Hematopoietic multipotent progenitor cell (in vitro differentiated cells): Measurements from ENCODE around the gene SLC39A7. TPM values are rescaled to one million over a fixed set of nuclear protein-coding genes. Genes with fewer than 3 reads are reported as not detected.

Source experiments
- DNase-seq, 3 donors: peaks; one replicate each; pipeline ENCODE4 v3.0.0-alpha.2; 2011 to 2015; ENCODE audit warnings: low read depth in 2 of 3, low spot score in 2 of 3
- total RNA-seq: library from RNA; depleted of rRNA; stranded (reverse); fragments of >200 nt; gene quantifications from one replicate; pipeline ENCODE4 v1.2.3, GENCODE V29; 2012

The SLC39A7 gene
- total RNA-seq, 1 donor = 29.9 TPM

DNA sequence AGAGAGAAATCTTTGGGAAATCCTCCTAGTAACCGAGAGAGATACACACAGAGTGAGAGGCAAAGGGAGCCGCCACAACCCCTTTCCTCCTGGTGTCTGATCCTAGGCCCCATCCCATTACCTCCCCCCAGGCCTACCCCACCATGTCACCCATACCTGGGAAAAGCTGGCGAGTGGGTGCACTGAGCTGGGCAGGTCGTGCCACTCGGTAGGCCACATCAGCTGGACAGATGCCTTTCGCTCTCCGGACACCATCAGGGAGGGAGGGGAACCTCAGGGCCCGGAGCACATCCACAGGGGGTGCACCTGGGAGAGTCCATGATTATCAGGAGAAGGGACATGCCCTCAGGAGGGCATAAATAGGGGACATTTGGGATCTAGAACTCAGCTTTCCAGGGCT lies 11.5 kb upstream of the SLC39A7 start:
- DNase-seq = no peak

DNA sequence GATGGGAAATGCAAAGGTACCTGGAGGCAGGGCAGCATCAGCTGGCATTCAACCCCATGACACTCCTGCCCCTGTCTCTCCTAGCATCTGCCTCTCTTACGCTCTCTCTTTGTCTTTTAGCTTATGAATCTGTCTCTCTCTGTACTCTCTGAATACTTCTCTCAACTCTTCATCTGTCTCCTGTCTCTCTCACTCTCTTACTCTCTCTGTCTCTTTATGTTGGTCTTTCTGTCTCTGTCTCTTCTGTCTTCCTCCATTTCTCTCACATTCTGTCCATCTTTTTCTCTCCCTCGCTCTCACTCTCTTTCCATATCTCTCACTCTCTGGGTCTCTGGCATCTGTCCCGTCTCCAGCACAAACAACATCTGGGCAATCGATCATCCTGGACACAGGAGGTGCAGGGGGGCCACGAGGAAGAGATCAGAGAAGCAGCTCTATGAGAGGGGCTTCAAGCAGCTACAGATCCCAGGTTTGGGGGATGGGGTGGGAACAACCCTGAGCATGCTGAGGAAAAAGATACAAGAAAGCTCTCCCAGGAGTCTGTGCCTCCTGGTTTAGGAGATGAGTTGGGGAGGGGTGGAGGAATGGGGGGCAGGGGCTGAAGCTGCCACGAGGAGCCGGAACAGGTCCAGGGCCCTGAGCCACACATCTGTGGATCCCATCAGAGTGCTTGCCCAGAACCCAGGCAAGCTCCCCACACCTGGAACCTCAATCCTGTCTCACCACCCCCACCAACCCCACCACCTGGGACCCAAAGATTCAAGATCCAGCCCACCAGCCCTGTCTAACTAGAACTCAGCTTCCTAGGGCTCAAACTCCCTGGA lies 10.8 kb upstream of the SLC39A7 start:
- DNase-seq = no peak

DNA sequence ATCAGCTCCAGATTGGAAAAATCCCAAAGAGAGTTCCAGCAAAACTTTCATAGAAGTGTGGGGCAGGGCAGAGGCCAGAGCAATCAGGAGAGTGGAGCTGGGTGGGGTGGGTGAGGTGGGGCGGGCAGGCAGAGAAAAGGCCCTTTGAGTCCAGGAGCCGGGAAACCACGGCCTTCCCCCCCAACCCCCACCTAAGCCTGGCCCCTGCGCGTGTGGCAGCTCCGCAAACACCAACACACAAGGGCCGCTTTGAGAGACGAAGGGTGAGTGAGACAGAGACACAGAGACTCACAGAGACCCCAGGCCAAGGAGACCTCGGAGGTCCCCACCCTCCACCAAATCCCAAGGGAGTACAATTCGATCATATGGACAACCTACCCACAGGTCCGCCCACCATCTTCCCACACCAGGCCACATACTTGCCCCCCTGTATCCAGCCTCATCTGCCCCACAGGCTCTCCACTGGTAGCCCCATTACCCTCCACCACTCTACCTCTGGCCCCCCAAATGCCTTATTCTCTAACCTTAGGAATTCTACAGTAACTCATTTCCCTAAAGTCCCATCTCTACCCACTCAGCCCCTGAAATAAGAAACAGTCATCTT lies 10.1 kb upstream of the SLC39A7 start:
- no peak for DNase-seq

DNA sequence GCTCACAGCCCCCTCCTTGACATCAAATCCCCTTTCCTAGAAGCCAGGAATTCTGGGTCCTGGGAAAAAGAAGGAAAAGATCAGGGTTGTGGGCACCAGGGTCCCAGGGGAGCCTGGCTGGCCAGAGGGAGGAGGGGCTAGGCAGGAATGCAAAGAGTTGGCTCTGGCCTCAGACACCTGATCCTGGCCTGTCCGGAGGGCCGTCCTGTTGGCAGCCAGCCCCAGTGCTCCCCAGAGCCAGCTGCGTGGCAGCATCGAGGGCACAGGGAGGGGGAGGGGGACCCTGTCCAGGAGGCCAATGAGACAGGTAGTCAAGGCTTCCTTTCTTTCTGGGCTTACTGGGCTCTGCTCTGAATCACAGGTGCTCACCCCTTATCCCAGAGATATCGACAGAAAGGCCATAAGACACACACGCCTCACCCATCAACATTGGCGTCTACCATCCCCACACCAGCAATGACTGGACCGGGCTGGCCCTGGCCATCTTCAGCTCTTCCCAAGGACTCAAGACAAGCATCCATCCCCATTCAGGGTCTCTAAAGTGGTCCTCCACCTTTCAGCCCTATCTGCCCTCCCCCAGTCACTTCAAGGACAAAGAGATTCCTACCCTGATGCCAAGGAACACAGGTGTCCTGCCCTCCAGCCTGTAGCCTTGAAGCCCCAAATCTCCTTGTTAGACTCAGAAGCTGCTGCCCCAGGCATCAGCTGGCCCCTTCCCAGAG lies 9.1 kb upstream of the SLC39A7 start:
- no peak for DNase-seq

DNA sequence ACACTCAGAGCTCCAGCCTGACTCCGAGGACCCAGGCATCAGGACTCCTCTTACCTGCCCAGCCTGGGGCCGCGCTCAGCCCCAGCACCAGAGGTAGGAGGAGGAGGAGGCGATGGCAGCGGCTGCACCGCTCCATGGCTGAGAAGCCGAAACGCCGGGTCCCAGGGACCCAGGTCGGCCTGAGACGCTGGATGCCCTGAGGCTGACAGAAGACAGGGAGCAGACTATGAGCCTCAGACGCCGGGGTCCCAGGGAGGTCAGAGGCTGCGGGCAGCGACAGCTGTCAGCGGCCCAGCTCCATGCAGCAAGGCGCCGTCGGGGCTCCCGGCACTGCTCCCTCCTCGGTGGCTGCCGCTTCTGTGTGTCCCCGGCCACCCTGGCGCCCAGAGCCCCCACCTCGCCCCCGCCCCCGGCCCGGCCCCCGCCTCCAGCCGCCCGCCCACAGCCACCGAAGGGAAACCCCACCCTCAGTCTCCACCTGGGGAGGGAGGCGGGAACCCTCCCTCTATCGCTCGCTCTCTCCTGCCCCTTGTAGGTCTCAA lies 8.5 kb upstream of the SLC39A7 start, which contains the start of gene COL11A2:
Gene COL11A2, minus strand, starts transcription at position 363 of the 542 bp plus-strand sequence. Its CDS starts 227 bp downstream, at position 136.
- no peak for DNase-seq

DNA sequence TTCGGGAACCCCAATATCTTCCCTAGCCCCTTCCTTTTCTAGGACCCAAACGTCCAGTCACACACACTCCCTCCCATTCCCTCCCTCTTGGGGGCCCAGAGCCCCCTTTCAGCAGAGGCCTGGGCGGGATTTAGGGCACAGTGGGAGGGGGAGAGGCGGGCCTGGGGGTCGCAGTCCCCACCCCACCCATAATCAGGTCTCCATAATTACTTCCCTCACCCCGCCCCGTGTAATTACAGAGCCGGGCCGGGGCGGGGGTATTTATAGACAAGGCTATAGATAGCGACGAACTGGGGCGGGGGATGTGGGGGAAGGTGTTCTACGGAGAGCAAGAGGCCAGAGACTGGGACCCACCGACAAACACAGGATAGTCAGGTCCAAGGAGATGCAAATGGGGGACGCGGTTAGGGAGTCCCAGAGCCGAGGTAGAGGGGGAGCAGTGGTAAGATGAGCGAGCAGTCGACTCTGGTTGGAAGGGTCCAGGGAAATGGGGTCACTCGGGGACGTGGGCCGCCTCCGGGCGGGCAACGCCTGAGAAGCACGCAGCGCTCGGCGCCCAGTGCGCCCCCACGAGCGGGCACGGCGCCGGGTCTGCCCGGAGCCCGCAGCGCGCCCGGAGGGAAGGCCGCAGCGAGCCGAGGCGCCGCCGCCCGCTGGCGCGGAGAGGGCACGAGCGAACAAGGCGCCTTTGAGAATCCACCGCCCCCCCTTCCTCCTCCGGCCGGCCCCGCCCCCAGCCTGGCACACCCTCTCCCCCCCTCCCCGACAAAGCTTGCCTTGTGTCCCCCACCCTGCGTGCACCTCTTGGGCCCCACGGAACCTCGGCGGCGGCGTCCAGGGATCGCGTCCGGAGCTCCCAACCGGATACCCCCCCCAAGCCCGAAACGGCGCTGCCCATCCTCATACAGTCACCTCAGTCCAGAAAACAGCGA lies 7.7 kb upstream of the SLC39A7 start:
- DNase-seq = peak in 1 of 3 donors; percentile 20

DNA sequence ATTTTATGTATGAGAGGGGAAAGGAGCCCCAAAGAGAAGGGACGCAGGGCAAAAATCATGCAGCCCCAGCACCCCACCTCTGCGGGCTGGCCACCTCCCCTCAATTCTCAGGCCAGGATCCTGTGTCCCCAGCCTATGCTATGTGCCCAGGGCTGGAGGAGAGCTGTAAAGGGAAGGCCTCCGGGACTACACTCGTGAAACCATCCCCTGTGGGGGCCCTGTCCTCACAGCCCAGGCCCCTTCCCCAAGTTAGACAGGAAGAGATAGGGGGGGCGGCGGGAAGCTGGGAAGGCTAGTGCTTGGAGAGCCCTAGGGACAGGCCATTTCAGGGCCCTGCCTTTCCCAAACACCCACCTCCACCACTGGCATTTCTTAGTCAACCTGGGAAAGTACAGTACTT lies 7.0 kb upstream of the SLC39A7 start:
- DNase-seq = no peak

DNA sequence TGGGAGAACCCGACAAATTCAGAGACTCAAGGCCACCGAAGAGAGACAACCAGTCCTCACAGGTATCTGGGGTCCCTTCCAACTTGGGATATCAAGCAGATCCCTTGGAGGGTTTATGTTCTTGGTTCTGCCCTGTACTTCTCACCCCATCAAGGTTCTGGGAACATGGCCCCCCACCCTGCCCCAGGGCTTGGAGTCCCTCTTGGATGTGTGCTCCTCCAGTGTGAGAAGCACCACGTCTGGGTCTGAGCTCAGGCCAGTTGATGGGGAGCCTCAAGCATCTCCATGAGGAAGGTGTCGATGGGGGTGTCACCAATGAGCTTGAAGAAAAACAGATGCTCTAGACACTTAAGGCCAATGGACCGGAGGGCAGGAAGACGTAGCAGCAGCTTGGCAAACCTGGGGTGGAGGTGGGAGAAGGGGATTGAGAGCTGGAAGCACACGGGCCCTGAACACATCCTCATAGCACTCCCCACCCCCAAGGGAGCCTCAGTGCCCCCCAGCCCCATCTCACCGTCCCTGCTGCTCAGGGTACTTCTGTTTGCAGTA lies 6.2 kb upstream of the SLC39A7 start:
- DNase-seq = no peak

DNA sequence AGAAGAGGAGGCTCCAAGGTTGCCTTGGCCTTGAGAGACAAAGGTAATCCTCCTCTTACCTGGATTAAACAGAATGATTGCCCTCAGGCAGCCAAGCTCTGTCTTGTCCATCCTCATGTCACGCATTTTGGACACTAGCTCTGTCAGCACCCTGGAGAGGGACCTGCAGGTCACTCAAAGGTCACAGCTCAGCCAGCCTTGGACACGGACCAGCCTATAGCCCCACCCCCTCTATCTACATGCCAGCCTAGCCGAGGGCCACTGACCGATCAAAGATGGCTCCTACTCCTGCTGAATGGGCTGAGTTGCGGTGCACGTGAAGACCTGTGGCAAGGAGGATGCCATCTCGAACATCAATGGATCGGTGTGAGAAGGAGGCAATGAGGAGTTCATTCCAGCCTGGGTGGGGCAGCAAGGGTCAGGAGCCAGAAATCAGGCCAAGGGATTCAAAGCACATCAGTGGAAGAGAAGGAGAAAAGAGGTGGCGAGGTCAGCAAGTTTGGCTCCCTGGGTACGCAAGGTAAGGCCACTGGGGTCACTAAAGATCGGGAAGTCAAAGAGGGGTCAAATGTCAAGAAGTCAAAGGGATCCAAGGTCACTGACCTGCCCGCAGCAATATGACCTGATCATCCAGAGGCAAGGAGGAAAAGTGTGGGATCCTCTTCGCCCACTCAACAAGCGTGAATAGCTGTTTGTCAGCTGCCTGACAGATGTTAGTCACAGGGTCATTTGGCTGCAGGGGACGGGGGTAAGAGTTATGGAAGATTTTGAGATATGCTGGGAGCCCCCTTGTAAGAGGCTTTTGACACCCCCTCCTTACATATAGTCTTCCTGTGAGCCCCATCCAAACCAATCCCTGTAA lies 5.1 kb upstream of the SLC39A7 start:
- no peak for DNase-seq

DNA sequence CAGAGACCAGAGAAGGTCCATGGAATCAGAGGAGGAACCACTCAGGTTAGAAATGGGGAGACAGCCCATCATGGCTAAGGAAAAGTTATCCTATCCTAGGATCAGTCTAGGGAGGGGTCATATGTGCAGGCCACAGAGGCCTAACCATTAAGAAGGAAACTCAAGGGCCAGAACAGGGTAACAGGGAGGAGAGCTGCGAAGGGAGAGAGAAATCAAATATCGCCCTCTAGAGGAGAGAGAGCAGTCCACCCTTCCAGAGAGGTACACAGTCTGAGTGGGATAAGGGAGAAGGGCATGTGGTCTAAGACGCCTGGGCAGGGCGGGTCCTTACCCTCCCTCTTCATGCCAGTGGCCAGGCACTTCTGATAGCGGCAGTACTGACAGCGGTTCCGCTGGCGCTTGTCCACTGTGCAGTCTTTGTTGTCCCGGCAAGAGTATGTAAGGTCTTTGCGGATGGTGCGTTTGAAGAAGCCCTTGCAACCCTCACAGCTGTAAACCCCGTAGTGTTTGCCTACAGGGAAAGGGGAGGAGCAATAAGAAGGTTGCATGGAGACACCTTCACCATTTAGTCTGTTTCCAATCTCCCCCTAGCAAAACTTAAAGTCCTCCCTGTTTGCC lies 3.1 kb upstream of the SLC39A7 start:
- DNase-seq = peak in 2 of 3 donors; percentile 65 to 74

DNA sequence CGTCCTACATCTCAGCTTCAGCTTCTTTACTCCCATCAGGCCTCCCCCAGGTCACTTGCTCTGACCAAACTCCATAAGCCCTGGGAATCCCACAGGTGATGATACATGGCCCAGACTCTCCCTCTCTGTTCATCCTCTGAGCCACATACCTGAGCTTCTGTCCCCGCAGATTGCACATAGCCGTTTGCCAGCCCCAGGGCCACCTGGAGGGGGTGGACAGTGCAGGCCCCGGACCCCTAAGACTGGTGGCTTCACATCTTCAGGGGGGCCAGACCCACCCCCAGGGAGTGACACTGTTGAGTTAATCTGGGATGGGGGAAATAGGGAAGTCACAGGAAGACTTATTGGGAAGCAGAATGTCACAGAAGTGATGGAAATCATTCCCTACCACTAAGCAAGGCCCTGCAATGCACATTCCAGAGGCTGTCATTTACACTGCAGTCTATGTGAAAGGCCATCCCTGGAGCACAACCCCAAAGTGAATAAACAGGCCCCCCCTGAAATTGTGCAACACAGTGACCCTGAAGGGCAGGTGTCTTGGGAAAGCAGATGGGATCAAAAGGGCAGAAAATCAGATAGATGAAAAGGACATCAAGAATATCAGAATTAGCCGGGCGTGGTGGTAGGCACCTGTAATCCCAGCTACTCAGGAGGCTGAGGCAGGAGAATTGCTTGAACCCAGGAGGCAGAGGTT lies 2.4 kb upstream of the SLC39A7 start:
- no peak for DNase-seq

DNA sequence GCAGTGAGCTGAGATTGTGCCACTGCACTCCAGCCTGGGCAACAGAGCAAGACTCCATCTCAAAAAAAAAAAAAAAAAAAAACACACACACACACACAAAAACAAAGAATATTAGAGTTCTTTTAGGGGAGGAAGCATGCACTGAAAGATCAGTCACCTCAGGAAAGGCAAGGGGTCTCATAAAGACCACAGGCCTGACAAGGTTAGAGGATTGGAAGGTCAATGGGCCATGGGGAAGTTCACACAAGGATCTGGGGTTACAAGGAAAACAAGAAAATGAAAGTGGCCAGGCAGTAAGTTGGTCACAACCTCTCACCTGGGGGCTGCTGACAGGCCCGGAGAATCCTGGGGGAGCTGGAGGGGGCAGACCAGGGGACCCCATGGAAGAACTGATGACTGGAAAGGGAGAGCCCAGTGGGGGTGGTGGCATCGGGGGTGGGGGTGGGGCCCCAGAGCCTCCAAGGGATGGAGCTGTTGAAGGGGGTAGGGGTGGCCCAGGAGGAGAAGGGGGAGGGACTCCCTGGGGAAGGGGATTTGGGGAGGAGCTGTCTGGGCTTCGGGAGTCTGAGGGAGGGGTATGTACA lies 1.7 kb upstream of the SLC39A7 start:
- DNase-seq = no peak

DNA sequence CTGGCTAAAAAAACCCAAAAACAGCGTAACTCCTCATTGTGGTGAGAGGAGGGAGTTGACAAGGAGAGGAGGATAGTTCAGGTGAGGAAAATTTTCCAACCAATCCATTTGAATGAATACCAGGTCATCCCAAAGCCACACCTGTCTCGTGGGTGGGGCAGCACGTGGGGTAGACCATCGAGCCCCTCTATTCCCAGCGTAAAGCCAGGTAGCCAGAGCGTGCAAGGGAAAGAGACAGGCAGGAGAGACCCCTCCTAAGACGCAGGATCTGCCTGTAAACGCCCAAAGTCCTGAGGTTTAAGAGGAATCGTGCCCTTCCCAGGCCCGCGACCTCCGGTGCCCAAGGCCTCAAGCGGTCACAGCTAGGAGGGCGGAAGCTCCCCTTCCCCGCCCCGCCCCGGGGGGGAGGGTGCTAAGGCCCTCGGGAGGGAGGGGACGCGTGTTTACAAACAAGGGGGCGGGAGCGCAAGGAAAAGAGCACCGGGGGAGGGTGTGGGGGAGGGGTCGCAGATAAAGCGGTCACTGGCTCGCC lies 914 bp upstream of the SLC39A7 start:
- DNase-seq = peak in 2 of 3 donors; percentile 73 to 76

DNA sequence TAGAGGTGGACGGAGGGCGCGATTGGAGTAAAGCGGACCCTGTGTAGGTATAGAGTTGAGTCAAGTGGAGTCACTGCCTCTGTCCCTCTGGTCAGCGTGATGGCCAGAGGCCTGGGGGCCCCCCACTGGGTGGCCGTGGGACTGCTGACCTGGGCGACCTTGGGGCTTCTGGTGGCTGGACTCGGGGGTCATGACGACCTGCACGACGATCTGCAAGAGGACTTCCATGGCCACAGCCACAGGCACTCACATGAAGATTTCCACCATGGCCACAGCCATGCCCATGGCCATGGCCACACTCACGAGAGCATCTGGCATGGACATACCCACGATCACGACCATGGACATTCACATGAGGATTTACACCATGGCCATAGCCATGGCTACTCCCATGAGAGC lies 479 bp downstream of the SLC39A7 start:
- no peak for DNase-seq

DNA sequence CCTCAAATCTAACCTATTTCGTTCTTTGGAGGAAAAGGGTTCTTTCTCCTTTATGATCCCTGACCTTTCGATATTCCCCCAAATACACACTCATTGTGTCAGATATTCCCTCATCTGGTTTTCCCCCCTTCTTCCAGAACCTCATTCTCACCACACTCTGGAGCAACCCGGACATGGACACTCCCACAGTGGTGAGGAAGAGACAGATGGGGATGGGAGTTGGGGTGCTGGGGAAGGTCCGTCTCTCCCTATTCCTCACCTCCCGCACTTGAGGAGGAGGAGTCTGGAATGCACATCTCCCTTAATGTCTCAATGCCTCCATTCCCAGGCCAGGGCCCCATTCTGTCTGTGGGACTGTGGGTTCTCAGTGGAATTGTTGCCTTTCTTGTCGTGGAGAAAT lies 1.3 kb downstream of the SLC39A7 start:
- DNase-seq = no peak

DNA sequence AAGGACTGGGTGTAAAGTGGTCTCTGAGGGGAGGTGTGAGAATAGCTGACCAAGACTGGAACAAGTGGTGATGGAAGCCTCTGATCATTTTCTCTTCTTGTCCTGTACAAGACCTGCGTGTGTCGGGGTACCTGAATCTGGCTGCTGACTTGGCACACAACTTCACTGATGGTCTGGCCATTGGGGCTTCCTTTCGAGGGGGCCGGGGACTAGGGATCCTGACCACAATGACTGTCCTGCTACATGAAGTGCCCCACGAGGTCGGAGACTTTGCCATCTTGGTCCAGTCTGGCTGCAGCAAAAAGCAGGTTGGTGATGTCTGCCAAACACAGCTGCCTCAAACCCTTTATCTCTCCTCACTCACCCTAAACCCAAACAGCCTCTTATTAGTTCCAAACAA lies 2.1 kb downstream of the SLC39A7 start:
- DNase-seq = no peak

DNA sequence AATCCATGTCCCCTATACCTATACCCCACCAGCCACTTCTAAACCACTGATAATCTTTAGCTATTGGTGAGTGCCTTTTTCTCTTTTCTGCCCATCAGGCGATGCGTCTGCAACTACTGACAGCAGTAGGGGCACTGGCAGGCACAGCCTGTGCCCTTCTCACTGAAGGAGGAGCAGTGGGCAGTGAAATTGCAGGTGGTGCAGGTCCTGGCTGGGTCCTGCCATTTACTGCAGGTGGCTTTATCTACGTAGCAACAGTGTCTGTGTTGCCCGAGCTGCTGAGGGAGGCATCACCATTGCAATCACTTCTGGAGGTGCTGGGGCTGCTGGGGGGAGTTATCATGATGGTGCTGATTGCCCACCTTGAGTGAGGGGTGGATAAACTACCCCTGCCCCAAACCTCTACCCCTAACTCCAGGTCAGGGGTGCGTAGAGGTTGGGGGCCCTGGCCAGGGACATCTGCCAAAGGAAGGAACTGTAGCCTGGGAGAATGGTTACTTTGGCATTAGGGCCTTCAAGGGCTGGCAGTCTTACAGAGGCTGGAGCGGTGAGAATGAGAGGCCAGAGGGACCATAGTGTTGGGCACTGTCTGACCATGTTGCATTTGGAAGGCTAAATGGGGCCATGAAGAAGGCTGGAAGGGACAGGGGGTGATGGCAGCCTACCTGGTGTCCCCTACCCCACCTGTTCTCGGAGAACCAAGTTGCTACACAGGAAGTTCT lies 2.9 kb downstream of the SLC39A7 start:
- DNase-seq = no peak
